ENCODE measurements around the gene PRADC1. TPM values are rescaled to one million over a fixed set of nuclear protein-coding genes. Genes with fewer than 3 reads are reported as not detected.
A peak's percentile ranks its signal among the peaks of the same experiment; 100 is the strongest.

The PRADC1 gene
- total RNA-seq, 6 donors from 2014 or later = 6.7 to 21.6 (median 16.3) TPM

GRCh38 chr2:73214120-73215035 is 18.7 kb downstream of the PRADC1 start, which contains the start of gene SMYD5:
SMYD5 (plus strand) TSS chr2:73214245; CDS start chr2:73214267, 22 bp downstream.
- peak; percentile 92 to 98 for ATAC-seq (ENCODE audit: low FRiP score in 2 of 2)
- peak within 1 kb of the TSS; percentile 66 to 96 (median 93) for H3K4me3 ChIP-seq
- peak within 1 kb of the TSS; percentile 55 to 74 (median 64) for H3K27ac ChIP-seq
- no peaks in the 10 kb centered on the region for H3K9me3 ChIP-seq
- peak; percentile 80 to 96 for DNase-seq
- H3K4me1 ChIP-seq = peaks cover 8 to 34% (median 17%) of the 10 kb centered on the region in 4 donors
- peaks cover 0 to 5% (median 0%) of the 10 kb centered on the region in 4 donors for H3K36me3 ChIP-seq
- WGBS, 2 donors = 0 to 3% methylated on average over 10 to 63 of the region's 64 CpGs
- H3K27me3 ChIP-seq = no peaks in the 10 kb centered on the region
- TF ChIP-seq POLR2A (IDR thresholded peaks at IDR 0.05) (peak in 1 of 4 donors; percentile 59), CTCF (IDR thresholded peaks at IDR 0.05) (no peak), EP300 (IDR thresholded peaks at IDR 0.05) (no peak), POLR2AphosphoS5 (IDR thresholded peaks at IDR 0.05) (peak; percentile 55 to 60)

DNA sequence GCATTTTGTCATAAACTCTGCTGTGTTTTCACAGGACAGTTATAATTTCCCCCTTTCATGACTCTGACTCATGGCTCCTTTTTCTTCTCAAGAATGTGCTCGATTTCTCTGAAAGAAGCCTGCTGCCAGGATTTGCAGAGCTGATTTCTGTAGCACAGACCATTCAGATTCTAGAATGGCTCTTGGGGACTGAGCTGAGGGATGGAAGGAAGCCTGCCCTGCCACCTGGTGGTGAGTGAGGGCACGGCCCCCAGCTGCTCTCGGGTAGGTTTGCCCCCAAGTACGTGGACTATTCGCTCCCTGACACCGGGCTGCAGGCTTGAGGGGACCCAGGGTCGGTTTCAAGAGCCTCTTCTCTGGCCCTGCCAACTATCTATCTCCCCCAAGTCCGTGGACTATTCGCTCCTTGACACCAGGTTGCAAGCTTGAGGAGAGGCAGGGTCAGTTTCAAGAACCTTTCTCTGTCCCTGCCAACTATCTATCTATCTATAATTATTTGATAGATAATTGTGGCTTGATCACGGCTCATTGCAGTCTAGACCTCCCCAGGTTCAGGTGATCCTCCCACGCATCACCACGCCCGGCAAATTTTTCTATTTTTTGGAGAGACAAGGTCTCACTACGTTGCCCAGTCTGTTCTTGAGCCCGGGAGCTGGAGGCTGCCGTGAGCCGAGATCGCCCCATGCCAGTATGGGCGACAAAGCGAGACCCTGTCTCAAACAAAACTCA is 20.4 kb downstream of the PRADC1 start:
- peak overlapping the region in 3 of 4 donors; percentile 2 to 32 (median 13) for H3K27ac ChIP-seq
- H3K4me3 ChIP-seq = no peak overlapping the region
- H3K27me3 ChIP-seq = no peaks in the 10 kb centered on the region
- H3K36me3 ChIP-seq = no peaks in the 10 kb centered on the region
- TF ChIP-seq POLR2A (IDR thresholded peaks at IDR 0.05) = no peak
- peak; percentile 79 to 95 (median 88) for TF ChIP-seq CTCF (IDR thresholded peaks at IDR 0.05)
- TF ChIP-seq POLR2AphosphoS5 (IDR thresholded peaks at IDR 0.05) = no peak
- H3K4me1 ChIP-seq = peaks cover 8 to 34% (median 17%) of the 10 kb centered on the region in 4 donors
- peak; percentile 71 to 91 for DNase-seq
- 53 to 57% methylated on average over 19 to 20 of the region's 20 CpGs for WGBS, 2 donors
- no peaks in the 10 kb centered on the region for H3K9me3 ChIP-seq
- ATAC-seq (ENCODE audit: low FRiP score in 2 of 2) = peak; percentile 83 to 89

DNA sequence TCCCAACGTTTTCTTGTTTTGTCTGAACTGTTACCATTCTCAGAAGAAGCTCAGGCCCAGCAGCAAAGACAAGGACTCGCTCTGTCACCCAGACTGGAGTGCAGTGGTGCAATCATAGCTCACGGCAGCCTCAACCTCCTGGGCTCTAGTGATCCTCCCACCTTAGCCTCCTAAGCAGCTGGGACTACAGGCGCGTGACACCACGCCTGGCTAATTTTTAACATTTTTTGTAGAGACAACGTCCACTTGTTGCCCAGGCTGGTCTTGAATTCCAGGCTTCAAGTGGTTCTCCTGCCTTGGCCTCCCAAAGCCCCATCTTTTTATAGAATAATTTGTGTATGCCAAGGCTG is 21.0 kb downstream of the PRADC1 start:
- DNase-seq (no peak), ATAC-seq (ENCODE audit: low FRiP score in 2 of 2) (no peak)
- H3K36me3 ChIP-seq = no peaks in the 10 kb centered on the region
- 55 to 66% methylated on average over 7 of the region's 7 CpGs for WGBS, 2 donors
- H3K27me3 ChIP-seq = no peaks in the 10 kb centered on the region
- H3K4me3 ChIP-seq = no peak overlapping the region
- H3K9me3 ChIP-seq = no peaks in the 10 kb centered on the region
- TF ChIP-seq POLR2A (IDR thresholded peaks at IDR 0.05) = no peak
- no peak for TF ChIP-seq CTCF (IDR thresholded peaks at IDR 0.05)
- TF ChIP-seq EP300 (IDR thresholded peaks at IDR 0.05) = no peak
- no peak for TF ChIP-seq POLR2AphosphoS5 (IDR thresholded peaks at IDR 0.05)
- H3K4me1 ChIP-seq = peaks cover 8 to 34% (median 17%) of the 10 kb centered on the region in 4 donors
- H3K27ac ChIP-seq = peak overlapping the region in 2 of 4 donors; percentile 6 to 32

- no peak overlapping the region for H3K4me3 ChIP-seq
- no peak overlapping the region for H3K27ac ChIP-seq
- no peak for DNase-seq
- no peaks in the 10 kb centered on the region for H3K9me3 ChIP-seq
- 56 to 90% methylated on average over 1 to 6 of the region's 6 CpGs for WGBS, 2 donors
- ATAC-seq (ENCODE audit: low FRiP score in 2 of 2) = no peak
- H3K27me3 ChIP-seq = no peaks in the 10 kb centered on the region
- H3K36me3 ChIP-seq = no peaks in the 10 kb centered on the region
- TF ChIP-seq CTCF (IDR thresholded peaks at IDR 0.05) (no peak), POLR2AphosphoS5 (IDR thresholded peaks at IDR 0.05) (no peak), EP300 (IDR thresholded peaks at IDR 0.05) (no peak), POLR2A (IDR thresholded peaks at IDR 0.05) (no peak)
- peaks cover 8 to 34% (median 17%) of the 10 kb centered on the region in 4 donors for H3K4me1 ChIP-seq
Observed at GRCh38 chr2:73210696-73211095, 22.3 kb downstream of the PRADC1 start.
